Stomach (tissue), 9 donors: ENCODE measurements around the gene INSM1. TPM values are rescaled to one million over a fixed set of nuclear protein-coding genes. Genes with fewer than 3 reads are reported as not detected.
"Not testable (repeated sequence)": the region's sequence is repeated elsewhere in the genome, so short reads cannot be mapped to it uniquely, and the experiment has no call there.

ENCODE experiments used
- DNase-seq, 2 donors: peaks; one replicate each; pipeline versions ENCODE4 v3.0.0 to v3.0.0-alpha.2; 2013 to 2019
- H3K27ac ChIP-seq, 5 donors: fragments of 200-600 bp in 4 of 5; sonication (generic) in 4 of 5; one replicate each; pipeline ENCODE4 v1.5.1; 2013 to 2019; ENCODE audit warnings: mild to moderate bottlenecking in 1 of 5, moderate library complexity in 1 of 5
- H3K27me3 ChIP-seq, 3 donors: fragments of 200-600 bp; sonication (generic); one replicate each; pipeline ENCODE4 v1.5.1; 2017 to 2019; ENCODE audit warnings: mixed run types in 1 of 3
- H3K36me3 ChIP-seq, 4 donors: fragments of 200-600 bp; sonication (generic); 1 replicate in 3 of 4; 2 replicates in 1 of 4; pipeline ENCODE4 v1.5.1; 2016 to 2019
- H3K4me1 ChIP-seq, 4 donors: fragments of 200-600 bp; sonication (generic); one replicate each; pipeline ENCODE4 v1.5.1; 2016 to 2019
- H3K4me3 ChIP-seq, 4 donors: fragments of 200-600 bp; sonication (generic) in 3 of 4; one replicate each; pipeline ENCODE4 v1.5.1; 2016 to 2019; ENCODE audit warnings: mild to moderate bottlenecking in 1 of 4
- H3K9me3 ChIP-seq, 4 donors: fragments of 200-600 bp; sonication (generic); one replicate each; pipeline ENCODE4 v1.5.1; 2016 to 2019
- EP300 ChIP-seq: sonication (generic); formaldehyde crosslinking; IDR thresholded peaks from one replicate; pipeline ENCODE4 v1.6.1; 2017; ENCODE audit warnings: antibody characterized with exemption
- POLR2A ChIP-seq, 4 donors: fragments of 450-650 bp; IDR thresholded peaks; one replicate each; pipeline ENCODE4 v1.6.1; 2016; ENCODE audit warnings: antibody characterized with exemption in 4 of 4, control low read depth in 2 of 4, mild to moderate bottlenecking in 1 of 4, moderate library complexity in 1 of 4
- POLR2AphosphoS5 ChIP-seq, 3 donors: sonication (generic); formaldehyde crosslinking; IDR thresholded peaks; one replicate each; pipeline ENCODE4 v1.6.1; 2016; ENCODE audit warnings: antibody characterized with exemption in 3 of 3
- WGBS, 5 donors: extraction: QIAGEN DNeasy Blood & Tissue Kit in 3 of 5; methylation state at CpG; one replicate each; pipeline versions ENCODE4 v1.1.5 to v1.1.7; 2013 to 2018; 5-methylcytosine and 5-hydroxymethylcytosine counted together
- intact Hi-C: fragments of 100-400 bp; cut with DNase I; formaldehyde crosslinking; loops from one replicate; pipeline ENCODE4 v1.15.1; 2023; ENCODE audit warnings: low total_unique reads
- polyA plus RNA-seq, 3 donors: library from polyadenylated mRNA; stranded (reverse); fragments of 200-250 nt; gene quantifications; one replicate each; pipeline ENCODE4 v1.2.3, GENCODE V29; 2013
- total RNA-seq, 5 donors: library from RNA; depleted of rRNA; stranded (reverse); fragments of >200 nt; gene quantifications; one replicate each; pipeline versions ENCODE4 v1.1.0 to v1.2.3, GENCODE V29; 2014 to 2016
- TF ChIP-seq, protein P1 (sequence below), 7 experiments: fragments of 450-650 bp in 4 of 7; fragments of 200-600 bp in 3 of 7; sonication (generic) in 3 of 7; IDR thresholded peaks; one replicate each; pipeline ENCODE4 v1.5.1; 2016 to 2019; ENCODE audit warnings: antibody characterized with exemption in 7 of 7, control low read depth in 2 of 7, mild to moderate bottlenecking in 1 of 7
- donor health status: healthy with polysubstance abuse.
- donor health status: Bipolar disorder and iron deficiency.
- donor health status: healthy.

INSM1 gene
- total and polyA plus RNA-seq, 8 donors: 0.48 to 23.2 (median 2.0) TPM; not detected in 3

DNA sequence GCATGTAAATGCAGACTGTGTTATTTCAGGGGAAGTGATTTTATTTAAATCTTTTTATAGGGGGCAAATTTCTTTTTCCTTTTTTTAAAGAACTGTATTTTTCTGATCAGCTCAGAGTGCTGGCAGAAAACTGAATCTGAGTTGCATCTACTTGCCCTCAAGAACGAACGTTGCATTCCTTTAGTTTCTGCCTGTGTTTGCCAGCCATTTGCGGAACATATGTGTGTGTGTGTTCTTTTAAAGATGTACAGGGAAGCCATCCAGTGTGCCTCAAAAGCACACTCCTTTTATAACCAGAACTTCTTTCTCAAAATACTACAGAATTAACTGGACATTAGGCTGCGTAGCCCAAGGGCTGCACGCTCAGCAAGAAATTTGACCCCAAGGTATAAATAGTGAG, 25.8 kb upstream of the INSM1 start:
- intact Hi-C loops: no loop called here
- TF ChIP-seq POLR2AphosphoS5 (IDR thresholded peaks at IDR 0.05): no peak
- TF ChIP-seq, protein P1, sequence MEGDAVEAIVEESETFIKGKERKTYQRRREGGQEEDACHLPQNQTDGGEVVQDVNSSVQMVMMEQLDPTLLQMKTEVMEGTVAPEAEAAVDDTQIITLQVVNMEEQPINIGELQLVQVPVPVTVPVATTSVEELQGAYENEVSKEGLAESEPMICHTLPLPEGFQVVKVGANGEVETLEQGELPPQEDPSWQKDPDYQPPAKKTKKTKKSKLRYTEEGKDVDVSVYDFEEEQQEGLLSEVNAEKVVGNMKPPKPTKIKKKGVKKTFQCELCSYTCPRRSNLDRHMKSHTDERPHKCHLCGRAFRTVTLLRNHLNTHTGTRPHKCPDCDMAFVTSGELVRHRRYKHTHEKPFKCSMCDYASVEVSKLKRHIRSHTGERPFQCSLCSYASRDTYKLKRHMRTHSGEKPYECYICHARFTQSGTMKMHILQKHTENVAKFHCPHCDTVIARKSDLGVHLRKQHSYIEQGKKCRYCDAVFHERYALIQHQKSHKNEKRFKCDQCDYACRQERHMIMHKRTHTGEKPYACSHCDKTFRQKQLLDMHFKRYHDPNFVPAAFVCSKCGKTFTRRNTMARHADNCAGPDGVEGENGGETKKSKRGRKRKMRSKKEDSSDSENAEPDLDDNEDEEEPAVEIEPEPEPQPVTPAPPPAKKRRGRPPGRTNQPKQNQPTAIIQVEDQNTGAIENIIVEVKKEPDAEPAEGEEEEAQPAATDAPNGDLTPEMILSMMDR (IDR thresholded peaks at IDR 0.05): no peak
- no peak overlapping the region for H3K27ac ChIP-seq
- WGBS, 5 donors: 50 to 72% (median 69%) methylated on average over 5 of the region's 5 CpGs
- DNase-seq: no peak
- H3K36me3 ChIP-seq: no peaks in the 10 kb centered on the region
- H3K4me1 ChIP-seq: no peaks in the 10 kb centered on the region
- H3K4me3 ChIP-seq: no peak overlapping the region
- H3K27me3 ChIP-seq: peaks cover 0 to 16% (median 0%) of the 10 kb centered on the region in 3 donors
- no peaks in the 10 kb centered on the region for H3K9me3 ChIP-seq

- DNase-seq: no peak
- 61 to 74% (median 68%) methylated on average over 7 of the region's 7 CpGs for WGBS, 5 donors
- Histone ChIP-seq H3K4me1 (no peaks in the 10 kb centered on the region), H3K9me3 (peaks cover 0 to 12% (median 6%) of the 10 kb centered on the region in 4 donors), H3K27me3 (peaks cover 0 to 16% (median 0%) of the 10 kb centered on the region in 3 donors), H3K4me3 (no peak overlapping the region), H3K27ac (no peak overlapping the region), H3K36me3 (no peaks in the 10 kb centered on the region)
- intact Hi-C loops: no loop called here
- no peak for TF ChIP-seq POLR2A (IDR thresholded peaks at IDR 0.05)
- no peak for TF ChIP-seq EP300
- TF ChIP-seq, protein P1 (IDR thresholded peaks at IDR 0.05): no peak
- no peak for TF ChIP-seq POLR2AphosphoS5 (IDR thresholded peaks at IDR 0.05)
Observed at GRCh38 chr20:20343932-20344331, 24.0 kb upstream of the INSM1 start.

DNA sequence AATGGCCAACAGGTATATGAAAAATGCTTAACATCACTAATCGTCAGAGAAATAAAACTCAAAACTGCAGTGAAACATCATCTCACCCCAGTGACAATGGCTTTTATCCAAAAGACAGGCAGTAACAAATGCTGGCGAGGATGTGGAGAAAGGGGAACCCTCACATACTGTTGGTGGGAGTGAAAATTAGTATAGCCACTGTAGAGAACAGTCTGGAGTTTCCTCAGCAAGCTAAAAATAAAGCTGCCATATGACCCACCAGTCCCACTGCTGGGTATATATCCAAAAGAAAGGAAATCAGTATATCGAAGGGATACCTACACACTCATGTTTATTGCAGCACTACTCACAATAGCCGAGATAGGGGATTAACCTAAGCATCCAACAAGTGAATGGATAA, 23.4 kb upstream of the INSM1 start:
- WGBS, 5 donors: 77 to 86% (median 83%) methylated on average over 4 of the region's 4 CpGs
- no peak for TF ChIP-seq POLR2AphosphoS5 (IDR thresholded peaks at IDR 0.05)
- TF ChIP-seq POLR2A (IDR thresholded peaks at IDR 0.05): no peak
- no peak for TF ChIP-seq EP300
- TF ChIP-seq, protein P1 (IDR thresholded peaks at IDR 0.05): no peak
- Histone ChIP-seq H3K4me3 (no peak overlapping the region), H3K27ac (no peak overlapping the region), H3K27me3 (peaks cover 0 to 16% (median 0%) of the 10 kb centered on the region in 3 donors), H3K4me1 (no peaks in the 10 kb centered on the region), H3K9me3 (peaks cover 0 to 17% (median 6%) of the 10 kb centered on the region in 4 donors), H3K36me3 (no peaks in the 10 kb centered on the region)
- intact Hi-C loops: no loop called here
- DNase-seq: no peak

DNA sequence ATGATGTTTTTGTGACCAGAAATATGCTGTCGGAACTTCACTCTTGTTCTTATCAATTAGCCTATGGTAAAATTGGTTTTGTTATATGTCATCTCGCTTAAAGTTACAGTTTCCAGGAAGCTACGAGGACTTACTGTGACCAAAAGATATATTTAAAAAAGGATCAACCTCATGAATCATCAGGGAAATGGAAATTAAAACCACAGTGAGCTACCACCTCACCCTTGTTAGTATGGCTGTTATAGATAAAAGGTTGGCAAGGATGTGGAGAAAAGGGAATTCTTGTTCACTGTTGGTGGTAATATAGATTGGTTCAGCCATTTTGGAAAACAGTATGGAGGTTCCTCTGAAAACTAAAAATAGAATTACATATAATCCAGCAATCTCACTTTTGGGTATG, 14.3 kb upstream of the INSM1 start:
- H3K9me3 ChIP-seq: peaks cover 0 to 8% (median 6%) of the 10 kb centered on the region in 4 donors
- DNase-seq: no peak
- TF ChIP-seq EP300 (no peak), POLR2A (IDR thresholded peaks at IDR 0.05) (no peak), POLR2AphosphoS5 (IDR thresholded peaks at IDR 0.05) (no peak)
- TF ChIP-seq, protein P1 (IDR thresholded peaks at IDR 0.05): no peak
- intact Hi-C loops: no loop called here
- H3K27me3 ChIP-seq: no peaks in the 10 kb centered on the region
- H3K4me1 ChIP-seq: no peaks in the 10 kb centered on the region
- 64 to 74% (median 69%) methylated on average over 3 of the region's 3 CpGs for WGBS, 5 donors
- H3K4me3 ChIP-seq: no peak overlapping the region
- no peak overlapping the region for H3K27ac ChIP-seq
- H3K36me3 ChIP-seq: no peaks in the 10 kb centered on the region

GRCh38 chr20:20355503-20355902, 12.4 kb upstream of the INSM1 start:
- H3K36me3 ChIP-seq, intact Hi-C loops, H3K4me3 ChIP-seq, DNase-seq, H3K9me3 ChIP-seq, H3K27ac ChIP-seq: not testable (repeated sequence)
- Histone ChIP-seq H3K4me1 (peaks cover 5 to 11% (median 9%) of the 10 kb centered on the region in 4 donors), H3K27me3 (peaks cover 0 to 14% (median under 1%) of the 10 kb centered on the region in 3 donors)
